Mammary epithelial cell (primary cell): Measurements from ENCODE around the gene CCNYL1.

Source experiments
- EZH2 ChIP-seq: IDR thresholded peaks from 2 replicates; pipeline ENCODE4 v1.6.1; 2012; ENCODE audit warnings: low read length, inconsistent platforms, borderline replicate concordance
- TF ChIP-seq, protein P1 (sequence below), 2 donors: IDR thresholded peaks in 1 of 2; conservative IDR thresholded peaks in 1 of 2; 2 replicates each; pipeline ENCODE4 v1.5.1; 2011 to 2012; ENCODE audit warnings: inconsistent platforms in 2 of 2, low read length in 2 of 2, mild to moderate bottlenecking in 2 of 2, control low read depth in 1 of 2, low read depth in 1 of 2; ENCODE audit not compliant: insufficient read depth in 1 of 2; ENCODE audit errors: extremely low read depth in 1 of 2

DNA sequence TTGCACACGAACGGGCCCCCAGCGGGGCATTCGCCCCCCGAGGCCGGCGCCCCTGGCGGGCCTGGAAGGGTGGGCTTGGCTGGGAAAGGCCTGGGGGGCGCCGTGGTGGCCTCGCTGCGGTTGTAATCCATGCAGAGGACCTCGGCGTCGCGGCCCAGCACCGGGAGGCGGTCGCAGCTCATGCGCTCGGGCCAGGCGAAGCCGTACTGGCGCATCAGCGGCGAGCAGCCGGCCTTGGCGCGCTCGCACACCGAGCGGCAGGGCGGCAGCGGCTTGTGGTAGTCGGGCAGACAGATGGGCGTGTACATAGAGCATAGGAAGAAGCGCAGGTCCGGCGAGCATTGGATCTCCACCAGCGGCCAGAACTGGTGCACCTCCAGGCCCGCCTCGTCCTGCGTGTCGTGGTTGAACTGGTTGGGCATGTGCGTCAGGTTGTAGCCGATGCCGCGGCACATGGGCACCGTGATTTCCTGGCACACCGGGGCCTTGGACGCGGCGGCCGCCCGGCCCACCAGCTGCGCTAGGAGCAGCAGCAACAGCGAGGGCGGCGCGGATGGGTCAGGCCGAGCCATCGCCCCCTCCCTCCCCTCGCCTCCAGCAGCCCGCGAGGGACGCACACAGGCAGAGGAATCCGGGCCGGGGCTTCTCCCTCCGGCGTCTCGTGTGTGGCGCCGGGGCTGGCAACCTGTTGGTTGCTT lies 56.9 kb downstream of the CCNYL1 start:
- TF ChIP-seq, protein P1, sequence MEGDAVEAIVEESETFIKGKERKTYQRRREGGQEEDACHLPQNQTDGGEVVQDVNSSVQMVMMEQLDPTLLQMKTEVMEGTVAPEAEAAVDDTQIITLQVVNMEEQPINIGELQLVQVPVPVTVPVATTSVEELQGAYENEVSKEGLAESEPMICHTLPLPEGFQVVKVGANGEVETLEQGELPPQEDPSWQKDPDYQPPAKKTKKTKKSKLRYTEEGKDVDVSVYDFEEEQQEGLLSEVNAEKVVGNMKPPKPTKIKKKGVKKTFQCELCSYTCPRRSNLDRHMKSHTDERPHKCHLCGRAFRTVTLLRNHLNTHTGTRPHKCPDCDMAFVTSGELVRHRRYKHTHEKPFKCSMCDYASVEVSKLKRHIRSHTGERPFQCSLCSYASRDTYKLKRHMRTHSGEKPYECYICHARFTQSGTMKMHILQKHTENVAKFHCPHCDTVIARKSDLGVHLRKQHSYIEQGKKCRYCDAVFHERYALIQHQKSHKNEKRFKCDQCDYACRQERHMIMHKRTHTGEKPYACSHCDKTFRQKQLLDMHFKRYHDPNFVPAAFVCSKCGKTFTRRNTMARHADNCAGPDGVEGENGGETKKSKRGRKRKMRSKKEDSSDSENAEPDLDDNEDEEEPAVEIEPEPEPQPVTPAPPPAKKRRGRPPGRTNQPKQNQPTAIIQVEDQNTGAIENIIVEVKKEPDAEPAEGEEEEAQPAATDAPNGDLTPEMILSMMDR (conservative IDR thresholded peaks at IDR 0.05 in 1 of 2, IDR thresholded peaks at IDR 0.05 in 1 of 2; ENCODE audit: extremely low read depth in 1 of 2, insufficient read depth in 1 of 2, low read depth in 1 of 2, low read length in 2 of 2), result no peak
- no peak for TF ChIP-seq EZH2
